B cell (primary cell): Measurements from ENCODE around the gene SMYD2. TPM values are rescaled to one million over a fixed set of nuclear protein-coding genes. Genes with fewer than 3 reads are reported as not detected.

Source experiments
- ATAC-seq: fragments of 200-7000 bp; cut with Tn5 transposase; one replicate; pipeline ENCODE4 v1.10.0; 2021; ENCODE audit warnings: low read depth, mild to moderate bottlenecking, moderate number of reproducible peaks, moderate library complexity
- CTCF ChIA-PET: fragments of 350-600 bp; sonication (Branson Sonifier 250); formaldehyde crosslinking; loops from one replicate; lab custom pipeline; 2021; ENCODE audit warnings: antibody characterized with exemption, inconsistent platforms; lab: Charles Lee
- POLR2A ChIA-PET: fragments of 350-600 bp; sonication (Branson Sonifier 250); formaldehyde crosslinking; loops from one replicate; lab custom pipeline; 2021; ENCODE audit warnings: antibody characterized with exemption; lab: Charles Lee
- DNase-seq: peaks from one replicate; pipeline ENCODE4 v3.0.0; 2013
- H2AFZ ChIP-seq: 2 replicates; pipeline ENCODE4 v1.6.1; 2012; ENCODE audit warnings: mild to moderate bottlenecking, low read depth, low read length; ENCODE audit not compliant: insufficient read depth, poor library complexity, severe bottlenecking
- H3K27ac ChIP-seq, 2 donors: 1 replicate in 1 of 2; 2 replicates in 1 of 2; pipeline ENCODE4 v1.5.1; 2012 to 2013; ENCODE audit warnings: low read length in 2 of 2, mild to moderate bottlenecking in 2 of 2, moderate library complexity in 1 of 2
- H3K27me3 ChIP-seq, 4 experiments: fragments of 200-600 bp in 1 of 4; sonication (generic) in 1 of 4; replicated peaks in 1 of 4; 1 replicate in 2 of 4; 2 replicates in 2 of 4; pipeline versions ENCODE4 v1.6.1 to v1.7.0; 2013 to 2016; ENCODE audit warnings: low read length in 3 of 4, mild to moderate bottlenecking in 2 of 4, mixed read lengths in 1 of 4, moderate library complexity in 1 of 4; ENCODE audit not compliant: insufficient read depth in 4 of 4, control insufficient read depth in 3 of 4; ENCODE audit errors: control extremely low read depth in 1 of 4
- H3K36me3 ChIP-seq, 2 experiments: replicated peaks in 1 of 2; 1 replicate in 1 of 2; 2 replicates in 1 of 2; pipeline versions ENCODE4 v1.6.1 to v1.7.1; 2013; ENCODE audit warnings: low read length in 1 of 2; ENCODE audit not compliant: insufficient read depth in 2 of 2, control insufficient read depth in 1 of 2; ENCODE audit errors: control extremely low read depth in 1 of 2, extremely low read depth in 1 of 2
- H3K4me1 ChIP-seq, 2 donors: fragments of 200-600 bp in 1 of 2; sonication (generic) in 1 of 2; 1 replicate in 1 of 2; 2 replicates in 1 of 2; pipeline versions ENCODE4 v1.5.1 to v1.6.1; 2013 to 2017; ENCODE audit warnings: low read length in 2 of 2; ENCODE audit not compliant: control insufficient read depth in 2 of 2, insufficient read depth in 2 of 2
- H3K4me2 ChIP-seq: replicated peaks from 2 replicates; pipeline ENCODE3; 2012; ENCODE audit warnings: mild to moderate bottlenecking, low read depth, low read length; ENCODE audit not compliant: poor library complexity, severe bottlenecking
- H3K4me3 ChIP-seq, 5 experiments: fragments of 200-600 bp in 1 of 5; sonication (generic) in 1 of 5; 1 replicate in 3 of 5; 2 replicates in 2 of 5; pipeline versions ENCODE4 v1.5.1 to v1.7.0; 2011 to 2016; ENCODE audit warnings: low read length in 4 of 5, mild to moderate bottlenecking in 4 of 5, low read depth in 2 of 5, control low read depth in 1 of 5, moderate library complexity in 1 of 5; ENCODE audit not compliant: insufficient read depth in 1 of 5; ENCODE audit errors: control extremely low read depth in 1 of 5, extremely low read depth in 1 of 5
- H3K79me2 ChIP-seq: fragments of 200-600 bp; sonication (generic); one replicate; pipeline ENCODE4 v1.6.0; 2016; ENCODE audit warnings: low read length; ENCODE audit not compliant: control insufficient read depth, insufficient read depth
- H3K9ac ChIP-seq: fragments of 200-600 bp; sonication (generic); 2 replicates; pipeline ENCODE4 v1.6.1; 2017; ENCODE audit warnings: mild to moderate bottlenecking, low read length, moderate library complexity
- H3K9me3 ChIP-seq, 3 donors: one replicate each; pipeline versions ENCODE4 v1.6.1 to v1.7.1; 2013; ENCODE audit warnings: low read length in 2 of 3; ENCODE audit not compliant: control insufficient read depth in 2 of 3, insufficient read depth in 1 of 3; ENCODE audit errors: control extremely low read depth in 1 of 3
- H4K20me1 ChIP-seq: 2 replicates; pipeline ENCODE4 v1.6.0; 2012; ENCODE audit warnings: mild to moderate bottlenecking, low read length; ENCODE audit not compliant: insufficient read depth, control insufficient read depth, poor library complexity, severe bottlenecking
- H3K27ac Mint-ChIP-seq: one replicate; pipeline ENCODE4 v1.8.0; 2021; ENCODE audit warnings: mixed read lengths
- H3K27me3 Mint-ChIP-seq: one replicate; pipeline ENCODE4 v1.8.0; 2021; ENCODE audit warnings: mixed read lengths
- H3K4me1 Mint-ChIP-seq: one replicate; pipeline ENCODE4 v1.8.0; 2021; ENCODE audit warnings: mixed read lengths
- H3K4me3 Mint-ChIP-seq: one replicate; pipeline ENCODE4 v1.8.0; 2021; ENCODE audit warnings: mixed read lengths
- H3K9me3 Mint-ChIP-seq: one replicate; pipeline ENCODE4 v1.8.0; 2022; ENCODE audit warnings: mixed read lengths; ENCODE audit not compliant: insufficient read depth
- CTCF ChIP-seq: fragments of 200-600 bp; IDR thresholded peaks from one replicate; pipeline ENCODE4 v1.8.0; 2022; ENCODE audit warnings: antibody characterized with exemption, mild to moderate bottlenecking
- EZH2 ChIP-seq: IDR thresholded peaks from 2 replicates; pipeline ENCODE4 v1.6.1; 2012; ENCODE audit warnings: borderline replicate concordance, low read depth, mild to moderate bottlenecking, moderate library complexity, low read length; ENCODE audit not compliant: insufficient read depth, poor library complexity, severe bottlenecking
- WGBS: methylation state at CpG from one replicate; pipeline ENCODE4 v1.1.5; 2013; ENCODE audit warnings: missing lambda C conversion rate; ENCODE audit not compliant: insufficient coverage; 5-methylcytosine and 5-hydroxymethylcytosine counted together
- intact Hi-C: fragments of 100-400 bp; cut with micrococcal nuclease; formaldehyde crosslinking; loops from one replicate; pipeline ENCODE4 v1.10.0; 2022
- polyA plus RNA-seq: library from polyadenylated mRNA; depleted of rRNA; stranded (reverse); fragments of >200 nt; gene quantifications from 2 replicates; pipeline ENCODE4 v1.2.3, GENCODE V29; 2012
- total RNA-seq, 2 donors: library from RNA; stranded (reverse); fragments of 120-200 nt in 1 of 2; gene quantifications; 1 replicate in 1 of 2; 2 replicates in 1 of 2; pipeline versions ENCODE4 v1.2.3 to v1.2.4, GENCODE V29; 2013 to 2022

SMYD2 gene
- total and polyA plus RNA-seq, 2 donors (not counting 1 experiment from before 2014, with no cell fraction given): 21.2 to 29.1 TPM

GRCh38 chr1:214296860-214297745, 16.1 kb downstream of the SMYD2 start:
- Histone ChIP-seq H3K9ac (no peak overlapping the region), H3K27ac (no peak overlapping the region), H3K4me3 (no peak overlapping the region), H4K20me1 (peaks cover 15% of the 10 kb centered on the region), H2AFZ (no peak overlapping the region), H3K4me1 (no peaks in the 10 kb centered on the region), H3K27me3 (no peaks in the 10 kb centered on the region), H3K9me3 (no peaks in the 10 kb centered on the region), H3K36me3 (no peaks in the 10 kb centered on the region), H3K4me2 (no peak overlapping the region), H3K79me2 (peaks cover 17% of the 10 kb centered on the region)
- Mint-ChIP-seq H3K27ac (no peak overlapping the region), H3K9me3 (no peaks in the 10 kb centered on the region), H3K4me1 (peaks cover 2% of the 10 kb centered on the region), H3K27me3 (no peaks in the 10 kb centered on the region), H3K4me3 (no peak overlapping the region)
- ChIA-PET CTCF (interaction anchor here (1.1 to 1.4 kb wide), 3 partner anchors 31 to 36 kb away, joined by 4 to 5 read pairs (median 5); no protein-coding TSS in a partner anchor), POLR2A (no interaction called here)
- 98% methylated on average over 6 of the region's 9 CpGs for WGBS
- intact Hi-C loops: no loop called here
- no peak for DNase-seq
- TF ChIP-seq CTCF: no peak
- no peak for TF ChIP-seq EZH2
- no peak for ATAC-seq
